GM13976 (cell line): Measurements from ENCODE around the gene GLG1.
"Not testable (repeated sequence)": the region's sequence is repeated elsewhere in the genome, so short reads cannot be mapped to it uniquely, and the experiment has no call there.

Experiments used
- DNase-seq: peaks from one replicate; pipeline ENCODE4 v3.0.0; 2012; ENCODE audit warnings: low spot score
- in situ Hi-C: fragments of 300-500 bp; cut with MboI; formaldehyde crosslinking; loops from one replicate; pipeline ENCODE4 v1.12.0; 2022; ENCODE audit warnings: low sequenced_read_pairs, mixed read lengths, inconsistent platforms; ENCODE audit not compliant: unreplicated experiment
- TF ChIP-seq, protein P1 (sequence below): IDR thresholded peaks from 2 replicates; pipeline ENCODE4 v1.5.1; 2012; ENCODE audit warnings: borderline replicate concordance, mild to moderate bottlenecking; ENCODE audit not compliant: insufficient read depth; ENCODE audit errors: extremely low read depth, missing control alignments, control extremely low read depth

Gene GLG1

DNA sequence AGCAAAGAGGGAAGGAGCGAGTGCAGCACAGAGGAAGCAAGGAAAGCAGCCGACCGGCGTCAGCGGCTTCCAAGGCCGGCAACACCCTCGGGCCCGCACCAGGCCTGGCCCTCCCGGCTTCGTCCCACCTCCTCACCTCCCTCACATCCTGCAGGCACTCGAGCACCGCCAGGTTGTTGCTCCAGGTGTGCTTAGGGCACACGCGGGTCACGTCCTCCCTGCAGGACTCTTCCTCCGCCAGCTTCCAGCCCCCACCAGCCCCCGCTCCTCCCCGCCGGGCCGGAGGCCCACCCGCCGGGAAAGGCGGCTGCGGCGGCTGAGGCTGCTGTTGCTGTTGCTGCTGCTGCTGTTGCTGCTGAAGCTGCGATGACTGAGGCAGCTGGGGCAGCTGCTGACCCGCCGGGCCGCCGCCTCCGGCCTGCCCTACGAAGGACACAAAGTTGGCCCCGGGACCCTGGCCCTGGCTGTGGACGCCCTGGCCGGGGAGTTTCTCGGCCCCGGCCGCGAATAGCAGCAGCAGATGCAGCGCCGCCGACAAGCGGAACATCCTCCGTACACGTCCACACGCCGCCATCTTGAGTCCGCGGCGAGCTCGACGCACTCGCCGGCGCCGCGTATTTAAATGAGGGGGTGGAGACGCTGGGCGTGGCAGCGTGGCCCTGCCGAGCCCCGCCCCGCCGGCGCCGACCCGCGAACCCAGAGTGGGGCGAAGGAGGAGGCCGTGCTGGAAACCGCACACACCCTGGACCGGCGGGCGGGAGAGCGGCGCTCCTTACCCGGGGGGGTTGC is at the start of gene GLG1:
Gene GLG1 (minus strand): TSS at position 594 of the 789 bp plus-strand sequence. CDS start 20 bp downstream, at position 574.
- peak; percentile 93 for DNase-seq
- in situ Hi-C loops = loop anchor here (25.0 kb wide), 1 partner anchor 144 kb away; no protein-coding TSS in a partner anchor
- TF ChIP-seq, protein P1, sequence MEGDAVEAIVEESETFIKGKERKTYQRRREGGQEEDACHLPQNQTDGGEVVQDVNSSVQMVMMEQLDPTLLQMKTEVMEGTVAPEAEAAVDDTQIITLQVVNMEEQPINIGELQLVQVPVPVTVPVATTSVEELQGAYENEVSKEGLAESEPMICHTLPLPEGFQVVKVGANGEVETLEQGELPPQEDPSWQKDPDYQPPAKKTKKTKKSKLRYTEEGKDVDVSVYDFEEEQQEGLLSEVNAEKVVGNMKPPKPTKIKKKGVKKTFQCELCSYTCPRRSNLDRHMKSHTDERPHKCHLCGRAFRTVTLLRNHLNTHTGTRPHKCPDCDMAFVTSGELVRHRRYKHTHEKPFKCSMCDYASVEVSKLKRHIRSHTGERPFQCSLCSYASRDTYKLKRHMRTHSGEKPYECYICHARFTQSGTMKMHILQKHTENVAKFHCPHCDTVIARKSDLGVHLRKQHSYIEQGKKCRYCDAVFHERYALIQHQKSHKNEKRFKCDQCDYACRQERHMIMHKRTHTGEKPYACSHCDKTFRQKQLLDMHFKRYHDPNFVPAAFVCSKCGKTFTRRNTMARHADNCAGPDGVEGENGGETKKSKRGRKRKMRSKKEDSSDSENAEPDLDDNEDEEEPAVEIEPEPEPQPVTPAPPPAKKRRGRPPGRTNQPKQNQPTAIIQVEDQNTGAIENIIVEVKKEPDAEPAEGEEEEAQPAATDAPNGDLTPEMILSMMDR = no peak

DNA sequence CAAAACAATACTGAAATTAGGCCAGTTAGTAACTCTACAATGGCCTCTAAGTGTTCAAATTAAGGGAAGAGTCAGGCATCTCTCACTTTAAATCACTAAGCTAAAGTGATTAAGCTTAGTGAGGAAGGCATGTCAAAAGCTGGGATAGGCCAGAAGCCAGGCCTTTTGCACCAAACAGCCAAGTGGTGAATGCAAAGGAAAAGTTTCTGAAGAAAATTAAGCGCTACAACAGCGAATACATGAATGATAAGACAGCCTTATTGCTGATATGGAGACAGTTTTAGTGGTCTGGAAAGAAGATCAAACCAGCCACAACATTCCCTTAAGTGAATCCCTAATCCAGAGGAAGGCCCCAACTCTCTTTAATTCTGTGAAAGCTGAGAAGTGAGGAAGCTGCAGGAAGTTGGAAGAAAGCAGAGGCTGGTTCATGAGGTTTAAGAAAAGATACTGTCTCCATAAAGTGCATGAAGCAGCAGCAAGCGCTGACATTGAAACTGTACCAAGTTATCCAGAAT is 47.7 kb upstream of the GLG1 start:
- in situ Hi-C loops = no loop called here
- TF ChIP-seq, protein P1 = no peak
- DNase-seq = no peak

DNA sequence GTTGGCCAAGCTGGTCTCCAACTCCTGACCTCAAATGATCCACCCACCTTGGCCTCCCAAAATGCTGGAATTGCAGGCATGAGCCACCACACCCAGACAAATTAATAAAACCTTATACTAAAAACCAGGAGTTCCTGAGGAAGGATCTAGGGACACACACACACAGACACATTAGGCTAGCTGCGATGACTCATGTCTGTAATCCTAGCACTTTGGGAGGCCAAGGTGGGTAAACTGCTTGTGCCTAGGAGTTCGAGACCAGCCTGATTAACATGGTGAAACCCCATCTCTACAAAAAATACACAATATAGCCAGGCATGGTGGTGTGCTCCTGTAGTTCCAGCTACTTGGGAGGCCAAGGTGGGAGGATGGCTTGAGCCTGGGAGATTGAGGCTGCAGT is 46.0 kb upstream of the GLG1 start:
- DNase-seq, in situ Hi-C loops: not testable (repeated sequence)

DNA sequence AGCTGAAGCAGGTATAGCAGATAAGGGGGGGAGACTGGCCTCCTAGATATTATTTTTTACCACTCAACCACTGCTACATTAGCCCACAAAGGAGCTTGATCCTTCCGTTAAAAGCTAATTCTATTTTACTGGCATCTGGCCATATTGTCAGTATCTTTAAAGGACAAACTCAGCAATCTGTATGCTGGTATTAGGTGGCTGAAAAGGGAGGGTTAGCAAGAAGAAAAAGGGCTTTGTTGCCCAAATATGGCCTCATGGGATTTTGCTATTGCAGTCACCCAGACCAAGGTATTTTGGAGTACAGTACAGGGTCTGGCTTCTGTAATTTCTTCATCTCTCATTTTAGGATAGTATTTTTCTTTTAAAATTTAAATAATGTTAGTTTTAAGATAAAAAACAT is 45.3 kb upstream of the GLG1 start:
- in situ Hi-C loops = no loop called here
- no peak for DNase-seq
- TF ChIP-seq, protein P1 = no peak

DNA sequence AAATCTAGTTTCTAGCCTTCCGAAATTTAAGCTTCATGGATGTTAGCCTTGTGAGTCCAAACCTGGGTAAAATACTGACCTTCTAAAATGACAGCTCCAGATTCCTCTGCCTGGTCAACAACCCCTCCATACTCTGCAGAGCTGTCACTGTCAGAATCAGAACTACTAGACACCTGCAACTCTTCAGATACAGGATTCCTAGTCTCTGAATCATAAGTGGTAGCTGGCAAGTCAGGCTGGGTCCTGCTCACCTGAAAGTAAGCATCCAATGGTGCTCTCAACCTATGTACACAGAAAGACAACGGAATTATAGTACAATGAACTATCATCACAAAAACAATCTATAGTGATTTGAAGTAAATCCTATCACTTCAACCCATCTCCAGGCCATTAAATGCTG is 44.9 kb upstream of the GLG1 start:
- DNase-seq = no peak
- in situ Hi-C loops = no loop called here
- TF ChIP-seq, protein P1 = no peak

DNA sequence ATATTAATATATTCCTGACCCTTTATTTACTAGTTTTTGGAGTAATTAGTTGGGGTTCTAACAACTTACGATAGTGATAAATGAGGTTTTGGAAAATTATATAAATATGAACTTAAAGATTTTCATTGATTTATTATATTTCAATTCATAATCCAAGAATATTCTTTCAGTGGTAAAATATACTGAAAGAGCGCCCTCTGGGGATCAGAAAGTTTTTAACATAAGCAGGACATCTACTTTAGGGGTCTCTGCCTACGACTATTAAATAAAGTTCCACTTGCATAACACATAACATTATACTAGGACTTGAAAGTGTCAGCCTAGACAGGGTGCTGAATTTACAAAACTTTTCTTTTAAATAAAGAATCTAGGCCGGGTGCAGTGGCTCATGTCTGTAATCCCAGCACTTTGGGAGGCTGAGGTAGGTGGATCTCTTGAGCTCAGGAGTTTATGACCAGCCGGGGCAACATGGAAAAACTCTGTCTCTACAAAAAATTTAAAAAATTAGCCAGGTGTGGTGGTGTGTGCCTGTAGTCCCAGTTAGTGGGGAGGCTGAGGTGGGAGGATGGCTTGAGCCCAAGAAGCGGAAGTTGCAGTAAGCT is 44.2 kb upstream of the GLG1 start:
- TF ChIP-seq, protein P1 = no peak
- DNase-seq = no peak
- in situ Hi-C loops = no loop called here
